Skin epidermis (tissue), 12 donors: ENCODE measurements around the gene TCF3.
A peak's percentile ranks its signal among the peaks of the same experiment; 100 is the strongest.
"Not testable (repeated sequence)": the region's sequence is repeated elsewhere in the genome, so short reads cannot be mapped to it uniquely, and the experiment has no call there.

Experiments
- H3K27ac ChIP-seq, 21 experiments: fragments of 200-600 bp; sonication (generic) in 11 of 21; one replicate each; pipeline ENCODE4 v1.5.0; 2020; ENCODE audit warnings: mild to moderate bottlenecking in 3 of 21, inconsistent platforms in 2 of 21, moderate library complexity in 2 of 21
- H3K4me3 ChIP-seq, 7 experiments: fragments of 200-600 bp; sonication (generic) in 2 of 7; one replicate each; pipeline ENCODE4 v1.5.0; 2020; ENCODE audit warnings: inconsistent platforms in 2 of 7, mild to moderate bottlenecking in 2 of 7, moderate library complexity in 1 of 7

The TCF3 gene

GRCh38 chr19:1654178-1654792, 1.9 kb upstream of the TCF3 start:
- Histone ChIP-seq H3K4me3 (no peak overlapping the region), H3K27ac (no peak overlapping the region)

- Histone ChIP-seq H3K4me3 (peak overlapping the region; percentile 30 to 61 (median 37)), H3K27ac (peak overlapping the region in 20 of 21 experiments; percentile 46 to 100 (median 100))
These were observed 849 bp upstream of the TCF3 start for GRCh38 chr19:1653300-1653628.

- Histone ChIP-seq H3K27ac (peak overlapping the region; percentile 10 to 92 (median 79)), H3K4me3 (peak overlapping the region; percentile 51 to 95 (median 74))
These were observed 685 bp downstream of the TCF3 start for GRCh38 chr19:1651568-1652291.

DNA sequence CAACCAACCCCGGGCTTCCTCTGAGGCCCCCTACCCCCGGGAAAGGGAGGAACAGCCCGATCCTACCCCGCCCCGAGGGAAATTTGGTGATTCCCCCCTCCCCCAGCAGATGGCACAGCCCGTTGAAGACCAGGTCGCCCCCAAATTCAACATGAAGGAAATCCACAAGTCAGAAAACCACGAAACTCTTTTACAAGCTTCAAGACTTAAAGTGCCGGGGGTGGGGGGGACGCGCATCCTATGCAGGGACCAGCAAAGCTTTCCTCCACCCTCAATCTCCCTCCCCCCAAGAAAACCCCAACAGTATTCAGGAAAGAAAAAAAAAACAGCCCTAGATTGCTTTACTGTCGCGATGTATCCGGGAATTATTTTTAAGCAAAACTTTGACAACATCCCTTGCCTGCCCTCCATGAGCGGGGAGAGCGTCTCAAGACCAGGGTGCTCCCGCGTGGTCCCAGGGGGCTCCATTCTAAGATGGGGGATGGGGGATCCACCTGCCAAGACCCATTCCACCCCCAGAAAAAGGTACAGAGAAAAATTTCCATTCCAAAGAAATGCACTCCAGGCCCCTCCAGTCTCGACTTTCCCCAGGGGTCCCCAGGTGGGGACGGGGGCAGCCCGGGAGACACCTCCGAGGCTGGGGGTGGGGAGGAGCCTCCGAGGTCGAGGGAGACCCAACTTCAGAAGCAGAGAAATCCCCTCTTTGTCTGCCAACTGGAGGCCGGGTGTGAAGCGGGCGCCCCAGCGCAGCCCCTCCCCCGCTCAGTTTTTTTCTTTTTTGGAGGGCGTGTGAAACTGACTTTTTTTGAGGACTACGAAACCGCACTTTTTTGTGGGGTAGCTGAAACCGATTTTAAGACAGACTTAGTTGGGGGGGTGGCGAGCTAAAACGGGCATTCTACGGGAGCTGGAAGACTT, 1.5 kb downstream of the TCF3 start:
- peak overlapping the region; percentile 51 to 95 (median 74) for H3K4me3 ChIP-seq
- H3K27ac ChIP-seq = peak overlapping the region in 20 of 21 experiments; percentile 70 to 92 (median 80)

GRCh38 chr19:1649706-1650649, 2.4 kb downstream of the TCF3 start:
- H3K4me3 ChIP-seq = peak overlapping the region in 2 of 7 experiments; percentile 73 to 95
- peak overlapping the region in 8 of 21 experiments; percentile 73 to 92 (median 87) for H3K27ac ChIP-seq

DNA sequence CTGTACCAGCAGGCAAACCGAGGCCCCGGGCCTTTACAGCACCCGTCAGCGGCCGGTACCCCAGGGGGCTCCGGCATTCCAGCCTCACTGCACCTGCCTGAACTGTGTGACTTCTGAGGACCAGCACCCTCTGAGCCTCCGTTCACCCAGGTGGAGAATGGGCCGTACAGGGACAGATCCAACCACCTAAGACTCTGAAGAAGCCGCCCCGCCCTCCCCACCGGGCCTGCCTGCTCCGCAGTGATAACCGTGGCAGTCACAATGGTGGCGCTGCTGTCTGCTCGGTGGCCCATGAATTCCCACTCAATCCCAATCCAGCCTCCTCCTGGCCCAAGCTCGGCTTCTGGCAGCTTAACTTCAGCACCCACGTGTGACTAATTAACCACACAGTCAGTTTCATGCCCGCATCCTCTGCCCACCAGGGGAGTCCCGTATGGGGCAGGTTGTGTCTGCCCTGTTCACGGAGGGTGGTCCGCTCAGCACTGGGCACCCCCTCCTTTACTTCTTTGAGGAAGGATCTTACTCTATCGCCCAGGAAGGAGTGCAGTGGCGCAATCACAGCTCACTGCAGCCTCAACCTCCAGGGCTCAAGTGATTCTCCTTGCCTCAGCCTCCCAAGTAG, 3.4 kb downstream of the TCF3 start:
- Histone ChIP-seq H3K4me3 (no peak overlapping the region), H3K27ac (no peak overlapping the region)

DNA sequence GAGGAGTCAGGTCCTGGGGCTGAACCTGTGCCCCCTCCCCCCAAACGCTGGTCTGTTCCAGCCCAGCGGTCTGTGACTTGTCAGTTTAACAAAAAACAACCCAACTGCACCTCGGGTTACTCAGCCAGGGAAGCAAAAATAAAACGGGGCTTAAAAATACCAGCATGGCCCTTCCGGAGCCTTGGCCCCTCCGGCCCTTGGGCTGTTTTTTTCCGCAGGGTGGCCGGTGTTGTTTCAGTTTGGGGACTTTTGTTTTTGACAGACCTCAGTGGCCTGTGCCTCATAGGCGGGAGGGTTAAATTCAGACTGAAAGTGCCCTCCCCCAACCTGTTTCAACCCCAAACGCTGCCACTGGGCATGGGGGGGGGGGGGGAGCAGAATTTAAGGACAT, 4.0 kb downstream of the TCF3 start:
- Histone ChIP-seq H3K4me3 (no peak overlapping the region), H3K27ac (peak overlapping the region in 1 of 21 experiments; percentile 51)

- Histone ChIP-seq H3K27ac (peak overlapping the region in 1 of 21 experiments; percentile 51), H3K4me3 (no peak overlapping the region)
These were observed 4.6 kb downstream of the TCF3 start for GRCh38 chr19:1647501-1648458.

- H3K4me3 ChIP-seq = no peak overlapping the region
- peak overlapping the region in 1 of 21 experiments; percentile 51 for H3K27ac ChIP-seq
These were observed 5.6 kb downstream of the TCF3 start for GRCh38 chr19:1646659-1647453.

GRCh38 chr19:1646149-1646548, 6.3 kb downstream of the TCF3 start:
- no peak overlapping the region for H3K27ac ChIP-seq
- no peak overlapping the region for H3K4me3 ChIP-seq

- Histone ChIP-seq H3K27ac (no peak overlapping the region), H3K4me3 (no peak overlapping the region)
These were observed 7.1 kb downstream of the TCF3 start for GRCh38 chr19:1645299-1645698.

DNA sequence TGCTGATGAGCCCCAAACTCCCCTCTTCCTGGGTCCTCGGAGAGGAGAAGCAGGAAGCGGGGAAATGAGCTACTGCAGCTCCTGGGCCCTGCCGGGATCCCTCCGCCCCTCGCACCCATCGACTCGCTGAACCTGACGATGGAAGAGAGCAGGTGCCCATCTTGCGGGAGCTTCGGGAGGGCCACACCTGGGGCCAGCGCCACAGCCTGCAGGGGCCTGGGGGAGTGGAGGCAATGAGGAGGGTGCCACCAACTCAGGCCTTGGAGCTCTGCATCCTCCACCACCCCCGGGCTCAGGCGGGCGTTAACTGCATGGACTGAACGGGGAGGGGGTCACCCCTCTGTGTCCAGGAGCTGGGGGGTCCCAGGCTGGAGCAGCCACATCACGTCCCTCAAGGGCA, 8.3 kb downstream of the TCF3 start:
- no peak overlapping the region for H3K27ac ChIP-seq

DNA sequence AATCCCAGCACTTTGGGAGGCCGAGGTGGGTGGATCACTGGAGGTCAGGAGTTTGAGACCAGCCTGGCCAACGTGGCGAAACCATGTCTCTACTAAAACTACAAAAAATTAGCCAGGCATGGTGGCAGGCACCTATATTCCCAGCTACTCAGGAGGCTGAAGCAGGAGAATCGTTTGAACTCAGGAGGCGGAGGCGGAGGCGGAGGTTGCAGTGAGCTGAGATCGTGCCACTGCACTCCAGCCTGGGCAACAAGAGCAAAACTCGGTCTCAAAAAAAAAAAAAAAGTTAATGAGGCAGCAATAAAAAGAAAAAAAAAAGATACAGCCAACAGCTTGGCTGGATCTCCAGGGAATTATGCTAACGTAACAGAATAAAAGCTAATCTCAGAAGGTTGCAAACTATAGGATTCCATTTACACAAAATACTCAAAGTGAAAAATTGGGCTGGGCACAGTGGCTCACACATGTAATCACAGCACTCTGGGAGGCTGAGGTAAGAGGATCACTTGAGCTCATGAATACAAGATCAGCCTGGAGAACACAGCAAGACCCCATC, 11.4 kb downstream of the TCF3 start:
- H3K27ac ChIP-seq, H3K4me3 ChIP-seq: not testable (repeated sequence)

More for the DNA sequence above, 8.3 kb downstream of the TCF3 start:
- H3K4me3 ChIP-seq = no peak overlapping the region

DNA sequence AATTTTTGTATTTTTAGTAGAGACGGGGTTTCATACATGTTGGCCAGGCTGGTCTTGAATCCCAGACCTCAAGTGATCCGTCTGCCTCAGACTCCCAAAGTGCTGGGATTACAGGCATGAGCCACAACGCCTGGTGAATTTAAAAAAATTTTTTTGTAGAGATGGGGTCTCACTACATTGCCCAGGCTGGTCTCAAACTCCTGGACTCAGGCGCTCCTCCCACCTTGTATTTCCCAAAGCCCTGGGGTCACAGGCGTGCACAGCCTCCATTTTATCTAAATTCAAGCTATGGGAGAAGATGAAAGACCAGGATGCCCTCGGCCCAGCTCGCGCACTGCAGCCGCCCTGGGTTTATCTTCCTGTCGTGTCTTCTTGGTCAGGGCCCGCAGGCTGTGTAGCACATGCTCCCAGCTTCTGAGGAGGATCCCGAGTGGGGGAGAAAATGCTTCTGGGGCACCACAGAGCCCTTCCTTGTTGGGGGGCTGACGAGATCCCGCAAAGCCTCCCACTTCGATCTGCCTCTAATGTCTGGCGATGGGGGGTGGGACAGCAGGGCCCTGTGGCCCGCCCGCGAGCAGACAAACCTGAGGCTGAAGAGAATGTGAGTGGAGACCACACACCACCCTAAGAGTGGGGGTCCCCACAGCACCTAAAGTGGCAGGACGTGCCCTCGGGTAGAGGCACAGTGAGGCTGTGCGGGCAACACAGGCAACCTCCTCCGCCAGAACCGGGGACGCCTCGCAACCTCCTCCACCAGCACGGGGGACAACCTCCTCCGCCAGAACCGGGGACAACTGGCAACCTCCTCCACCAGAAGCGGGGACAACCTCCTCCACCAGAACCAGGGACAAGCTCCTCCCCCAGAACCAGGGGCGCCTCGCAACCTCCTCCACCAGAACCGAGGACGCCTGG, 15.8 kb downstream of the TCF3 start:
- Histone ChIP-seq H3K27ac (no peak overlapping the region), H3K4me3 (no peak overlapping the region)

DNA sequence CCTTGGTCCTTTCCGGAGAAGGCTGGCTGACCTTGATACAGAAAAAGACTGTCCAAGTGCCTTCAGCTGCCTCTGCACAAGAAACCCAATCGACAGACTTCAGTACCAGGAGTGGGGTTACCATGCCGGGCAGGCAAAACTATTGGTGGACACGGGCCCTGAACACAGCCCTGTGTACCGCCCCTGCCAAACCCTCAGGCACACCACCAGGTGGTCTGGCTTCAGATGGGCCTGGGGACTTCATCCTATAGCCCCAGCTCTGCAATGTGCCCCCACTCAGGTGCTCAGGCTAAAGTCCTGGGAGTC, 17.5 kb downstream of the TCF3 start:
- Histone ChIP-seq H3K4me3 (no peak overlapping the region), H3K27ac (no peak overlapping the region)
